ENCODE measurements around the gene IFT20.

DNA sequence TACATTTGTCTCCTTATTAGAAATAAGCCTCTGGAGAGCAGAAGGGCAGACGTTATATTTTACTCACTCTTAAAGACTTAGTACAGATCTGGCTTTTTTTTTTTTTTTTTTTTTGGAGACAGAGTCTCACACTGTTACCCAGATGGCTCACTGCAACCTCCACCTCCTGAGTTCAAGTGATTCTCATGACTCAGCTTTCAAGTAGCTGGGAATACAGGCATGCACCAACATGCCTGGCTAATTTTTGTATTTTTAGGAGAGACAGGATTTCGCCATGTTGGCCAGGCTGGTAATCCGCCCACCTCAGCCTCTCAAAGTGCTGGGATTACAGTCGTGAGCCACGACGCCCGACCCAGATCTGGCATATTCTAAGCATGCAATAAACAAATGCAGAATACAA lies 52.7 kb downstream of the IFT20 start:
- TF ChIP-seq ZC3H10 (CRISPR knock-in tag; IDR thresholded peaks at IDR 0.05) (no peak), PATZ1 (CRISPR knock-in tag; IDR thresholded peaks at IDR 0.05; ENCODE audit: borderline replicate concordance) (no peak), RARB (CRISPR knock-in tag; IDR thresholded peaks at IDR 0.05) (no peak), CSDC2 (CRISPR knock-in tag; IDR thresholded peaks at IDR 0.05) (peak; percentile 68; the same call in 1 of the 2 replicates), ZNF565 (CRISPR knock-in tag; conservative IDR thresholded peaks at IDR 0.05; ENCODE audit: low read depth) (no peak)

Measured in SK-N-SH treated with all-trans-retinoic acid at 6 μM for 48 hours (cell line).